CD4-positive, alpha-beta T cell treated with Interleukin-1 beta for 1 hour (primary cell): ENCODE measurements around the gene LIF.

ENCODE experiments used
- DNase-seq, 2 donors: peaks; one replicate each; pipeline ENCODE4 v3.0.0-alpha.2; 2020 to 2022

Gene LIF

DNA sequence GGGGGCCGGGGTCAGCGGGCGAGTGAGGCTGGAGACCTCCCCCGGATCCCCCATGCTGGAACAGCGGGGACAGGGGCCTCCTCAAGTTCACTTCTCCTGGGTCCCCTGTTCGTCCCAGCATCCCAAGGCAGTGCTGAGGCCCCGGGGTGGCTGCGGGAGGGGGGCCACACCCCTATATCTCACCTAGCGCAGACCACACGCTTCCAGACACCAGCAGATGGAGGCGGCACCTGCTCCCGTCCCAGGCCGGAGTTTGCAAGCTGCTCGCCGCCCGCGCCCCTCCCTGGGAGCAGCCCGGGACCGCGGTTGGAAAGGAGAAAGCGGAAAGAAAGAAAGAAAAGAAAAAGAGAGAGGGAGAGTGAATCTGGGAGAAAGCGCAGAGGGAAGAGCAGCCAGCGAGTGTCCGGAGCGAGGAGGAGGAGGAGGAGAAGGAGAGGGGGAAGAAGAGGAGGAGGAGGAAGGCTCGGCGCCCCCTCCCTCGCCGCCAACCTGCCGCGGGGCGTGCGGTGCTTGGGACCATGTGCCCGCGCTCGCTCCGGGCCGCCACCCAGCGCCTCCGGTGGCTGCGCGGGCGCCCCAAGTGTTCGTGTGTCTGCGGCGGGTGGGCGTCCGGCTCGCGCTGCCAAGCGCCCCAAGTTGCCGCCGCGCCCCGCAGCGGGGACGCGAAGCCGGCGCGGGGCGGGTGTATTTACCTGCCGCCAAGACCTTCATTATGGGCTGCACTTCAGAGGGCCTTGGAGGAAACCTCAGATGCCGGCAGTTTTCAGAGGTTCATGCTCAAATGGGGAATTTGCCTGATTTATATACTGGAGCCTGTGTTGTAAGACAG lies at the start of gene LIF:
TSS of gene LIF (minus strand) at position 775 of the 829 bp plus-strand sequence. CDS start at position 711, 64 bp downstream.
- DNase-seq: peak; percentile 40 to 46

DNA sequence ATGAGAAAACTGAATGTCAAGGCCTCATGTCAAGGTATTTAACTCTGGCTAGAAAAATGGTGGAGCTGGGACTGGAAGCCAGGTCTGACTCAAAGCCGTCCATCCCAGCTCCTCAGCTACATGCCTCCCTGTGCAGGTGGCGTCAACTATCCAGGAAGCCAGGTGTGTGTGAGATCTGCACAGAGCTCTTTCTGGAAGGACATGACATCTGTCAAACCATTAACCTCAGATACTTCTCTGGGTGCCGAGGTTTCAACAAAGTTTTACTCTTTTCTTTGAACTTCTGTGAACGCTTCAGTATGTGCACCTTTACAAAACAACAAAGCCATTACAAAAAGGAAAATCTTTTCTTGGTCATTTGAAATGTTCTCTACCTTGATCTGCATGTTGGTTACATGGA lies 49.8 kb upstream of the LIF start:
- DNase-seq: no peak

GRCh38 chr22:30295576-30295975 lies 49.0 kb upstream of the LIF start:
- DNase-seq: no peak

GRCh38 chr22:30294830-30295229 lies 48.3 kb upstream of the LIF start:
- DNase-seq: no peak

DNA sequence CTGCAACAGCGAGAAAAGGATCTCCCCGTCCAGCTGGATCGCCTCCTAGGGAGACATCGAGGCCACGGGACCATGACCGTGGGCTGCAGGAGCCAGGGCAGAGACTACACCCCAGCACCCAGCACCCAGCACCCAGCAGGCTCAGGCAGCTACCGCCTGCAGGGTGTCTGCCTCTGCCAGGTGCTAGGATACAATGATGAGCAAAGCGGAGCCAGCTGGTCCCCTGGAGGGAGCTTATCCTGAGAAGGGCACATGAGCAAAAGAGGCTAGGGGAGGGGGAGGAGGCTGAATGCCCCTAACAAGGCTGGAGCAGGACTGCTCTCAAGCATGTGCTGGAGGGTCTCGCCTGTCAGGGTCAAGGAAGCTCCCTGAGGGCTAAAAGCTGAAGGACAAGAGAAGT lies 47.5 kb upstream of the LIF start:
- no peak for DNase-seq

DNA sequence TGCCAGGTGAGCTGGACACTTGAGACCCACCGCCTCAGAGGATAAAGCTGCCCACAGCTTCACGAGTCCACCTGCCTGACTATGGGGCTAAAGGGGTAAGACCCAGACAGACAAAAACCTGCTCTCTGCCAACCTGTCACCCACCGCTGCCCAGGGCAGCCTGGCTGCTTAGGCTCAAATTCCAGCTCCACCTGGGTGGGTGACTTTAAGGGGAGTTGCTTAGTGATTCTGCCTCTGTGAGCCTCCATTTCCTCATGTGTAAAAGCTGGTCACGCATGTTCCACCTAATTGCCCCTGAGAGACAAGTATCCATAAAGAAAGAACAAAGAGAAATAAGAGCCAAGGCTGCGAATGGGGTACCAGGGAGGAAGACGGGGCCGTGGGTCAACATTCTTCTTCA lies 46.5 kb upstream of the LIF start:
- DNase-seq: no peak

GRCh38 chr22:30292069-30292970 lies 45.8 kb upstream of the LIF start:
- no peak for DNase-seq

- no peak for DNase-seq
Observed at GRCh38 chr22:30291058-30291892, 44.7 kb upstream of the LIF start.

GRCh38 chr22:30290342-30291057 lies 43.9 kb upstream of the LIF start:
- no peak for DNase-seq

DNA sequence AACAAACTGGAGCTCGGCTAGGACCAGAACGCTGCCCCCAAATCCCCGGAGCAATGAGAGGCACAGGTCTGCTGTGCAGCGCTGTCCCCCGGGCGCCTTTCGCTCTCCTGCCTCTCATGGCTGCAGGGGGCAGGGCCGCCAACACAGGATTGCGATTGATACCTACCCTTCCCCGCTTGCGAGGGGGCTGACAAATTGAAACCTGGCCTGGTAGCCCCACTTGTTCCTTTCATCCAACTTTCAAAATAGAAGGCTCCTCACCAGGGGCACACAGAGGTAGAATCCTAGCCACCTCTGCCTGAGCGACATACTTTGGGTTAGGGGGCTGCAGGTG lies 43.4 kb upstream of the LIF start:
- no peak for DNase-seq

DNA sequence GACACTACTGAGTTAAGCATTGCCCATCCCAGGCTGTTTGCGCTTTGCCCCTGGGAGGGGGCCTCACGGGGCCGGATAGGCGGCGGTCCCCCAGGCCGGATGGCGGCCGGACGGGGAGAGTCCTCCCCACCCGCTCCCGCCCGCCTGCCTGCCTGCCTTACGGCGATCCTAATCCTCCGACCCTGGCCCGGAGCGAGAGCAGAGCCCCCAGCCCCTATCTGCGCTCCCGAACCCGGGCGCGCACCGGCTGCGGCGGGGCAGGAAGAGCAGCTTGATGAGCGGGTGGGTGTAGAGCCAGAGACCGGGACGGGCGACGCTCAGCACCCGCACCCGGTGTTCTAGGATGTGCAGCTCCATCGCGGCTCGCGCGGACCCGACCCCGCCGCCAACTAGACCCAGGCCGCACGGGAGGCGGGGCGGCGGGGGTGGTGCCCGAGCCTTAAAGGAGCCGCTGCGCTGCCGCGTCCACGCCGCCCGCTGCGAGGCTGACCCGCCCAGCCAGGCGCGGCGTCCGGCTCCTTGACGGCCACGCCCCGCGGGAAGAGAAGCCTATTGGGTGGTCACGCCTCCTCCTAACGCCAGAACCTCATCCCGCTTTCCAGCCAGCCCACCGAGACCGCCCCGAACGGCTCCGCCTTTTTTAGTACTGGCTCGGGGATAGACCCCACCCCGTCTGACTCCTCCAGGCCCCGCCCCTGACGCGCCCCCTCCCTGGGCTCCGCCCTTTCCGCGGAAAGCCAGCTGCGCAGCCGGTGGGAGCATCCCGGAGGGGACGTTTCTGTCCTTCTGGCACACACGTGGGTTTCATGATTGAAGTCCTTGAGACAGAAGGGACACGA lies 42.8 kb upstream of the LIF start, which contains the start of gene CASTOR1:
TSS of gene CASTOR1 (minus strand) at position 365 of the 839 bp plus-strand sequence. CDS start at position 357, 8 bp downstream.
- DNase-seq: peak; percentile 87 to 88

DNA sequence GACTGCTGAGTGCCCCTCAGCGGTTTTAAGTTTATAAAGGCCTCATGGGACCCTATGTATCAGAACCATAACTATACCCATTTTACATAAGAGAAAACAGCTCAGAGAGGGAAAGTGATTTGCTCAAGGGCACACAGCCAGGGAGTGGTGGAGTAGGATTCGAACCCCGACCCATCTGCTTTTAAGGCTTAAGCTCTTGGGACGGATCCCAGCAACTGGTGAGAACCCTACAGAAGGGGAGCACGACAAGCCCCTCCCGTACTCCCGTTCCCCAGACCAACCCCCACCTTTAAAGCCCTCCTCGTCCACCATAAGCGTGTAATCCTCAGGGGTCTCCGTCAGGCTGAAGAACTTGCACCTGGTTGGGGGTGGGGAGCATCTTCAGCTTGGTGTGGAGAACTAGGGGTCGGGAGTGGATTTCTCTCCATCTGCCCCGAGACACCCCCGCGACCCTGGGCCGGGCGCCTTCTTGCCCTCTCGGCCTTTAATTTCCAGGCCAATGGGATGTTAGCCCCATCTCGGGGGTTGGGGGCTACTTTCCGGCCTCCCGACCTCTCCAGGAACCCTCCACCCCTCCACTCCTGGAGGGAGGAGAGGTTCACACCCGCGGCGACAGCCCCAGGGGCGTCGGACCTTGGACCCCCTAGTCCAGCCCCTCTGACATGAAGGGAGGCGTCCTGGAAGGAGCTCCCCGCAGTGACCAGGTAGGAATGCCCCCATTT lies 42.0 kb upstream of the LIF start:
- DNase-seq: no peak

- peak; percentile 87 to 89 for DNase-seq
Observed at GRCh38 chr22:30287648-30288418, 41.3 kb upstream of the LIF start.

DNA sequence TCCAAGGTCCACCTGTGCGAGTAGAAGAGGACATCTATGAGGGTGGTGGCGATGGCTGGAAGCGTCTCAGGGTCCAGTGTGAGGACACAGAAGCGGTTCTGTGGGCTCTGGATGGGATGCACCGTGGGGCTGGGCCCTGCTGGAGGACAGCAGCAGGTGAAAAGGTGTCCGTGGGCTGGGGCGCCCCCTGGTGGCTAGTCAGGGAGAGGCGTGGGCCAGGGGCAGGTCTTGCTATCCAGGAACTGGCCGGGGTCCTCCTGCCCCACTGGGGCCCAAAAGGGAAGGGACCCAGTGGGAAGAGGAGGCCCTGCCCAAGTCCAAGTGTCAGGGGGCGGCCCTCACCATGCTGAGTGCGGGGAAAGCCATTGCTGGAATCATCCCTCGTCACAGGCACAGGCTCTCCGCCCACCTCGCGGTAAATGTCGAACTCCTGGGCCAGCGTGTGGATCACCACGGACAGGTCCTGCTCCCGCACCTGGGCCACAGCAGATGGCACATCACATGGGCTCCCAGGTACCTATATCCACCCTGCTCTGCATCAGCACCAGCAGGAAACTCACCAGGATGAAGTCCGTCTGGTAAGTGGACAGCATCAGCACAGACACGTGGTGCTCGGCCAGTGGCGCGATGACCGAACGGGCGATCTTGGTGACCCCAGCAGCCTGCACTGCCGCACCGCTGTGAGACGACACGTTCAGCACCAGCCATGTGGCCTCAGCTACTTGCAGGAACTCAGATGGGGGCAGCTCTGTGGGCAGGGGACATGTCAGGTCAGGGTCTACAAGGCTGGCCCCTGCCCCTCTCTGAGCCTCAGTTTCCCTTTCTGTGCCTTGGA lies 40.5 kb upstream of the LIF start:
- peak; percentile 84 to 86 for DNase-seq

- DNase-seq: no peak
Observed at GRCh38 chr22:30286331-30286730, 39.8 kb upstream of the LIF start.

DNA sequence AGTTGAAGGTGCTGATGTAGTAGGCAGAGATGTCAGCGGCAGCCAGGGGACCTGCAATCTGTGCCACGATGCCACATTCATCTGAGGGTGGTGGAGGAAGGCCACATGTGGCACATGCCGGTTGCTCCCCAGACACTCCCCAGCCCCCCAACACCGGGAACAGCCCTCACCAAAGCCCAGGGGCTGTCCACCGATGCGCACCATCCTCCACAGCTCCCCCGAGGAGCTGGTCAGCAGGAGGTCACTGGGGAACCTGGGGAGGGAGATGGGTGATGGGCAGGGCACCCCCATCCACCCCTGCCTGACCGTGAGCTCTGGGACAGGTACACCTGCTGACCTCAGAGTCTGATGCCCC lies 39.3 kb upstream of the LIF start:
- DNase-seq: no peak

DNA sequence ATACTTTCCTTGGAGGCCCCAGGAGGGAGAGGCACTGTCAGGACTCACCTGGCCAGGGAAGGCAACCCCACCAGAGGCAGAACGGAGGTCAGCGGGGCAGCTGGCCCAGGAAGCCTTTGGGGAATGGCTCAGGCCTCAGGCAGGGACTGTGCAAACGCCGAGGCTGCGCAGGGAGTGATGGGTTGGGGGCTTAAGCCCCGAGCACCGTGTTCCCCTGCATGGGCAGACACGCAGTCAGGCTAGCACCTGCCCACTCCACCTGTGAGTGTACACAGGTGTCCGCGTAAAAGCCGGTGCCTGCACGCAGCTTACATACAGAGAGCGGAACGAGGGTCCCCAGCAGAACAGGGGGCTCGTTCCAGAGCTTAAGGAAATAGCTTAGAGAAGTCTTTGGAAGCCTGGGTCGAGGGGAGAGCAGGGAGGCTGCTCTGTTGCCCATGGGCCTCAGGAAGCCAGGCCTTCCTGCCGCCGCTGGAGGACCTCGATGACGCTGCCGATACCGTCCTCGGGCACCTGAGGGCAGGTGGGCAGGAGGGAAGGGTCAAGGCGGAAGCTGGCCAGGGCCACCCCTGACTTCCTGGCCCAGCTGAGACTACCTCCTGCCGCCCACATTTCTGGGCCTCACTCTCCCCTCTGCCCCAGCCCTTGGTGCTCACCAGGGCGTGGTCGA lies 38.8 kb upstream of the LIF start:
- DNase-seq: no peak

- DNase-seq: no peak
Observed at GRCh38 chr22:30284666-30285065, 38.1 kb upstream of the LIF start.
